Measurements from ENCODE around the gene TAAR8. TPM values are rescaled to one million over a fixed set of nuclear protein-coding genes. Genes with fewer than 3 reads are reported as not detected.

TAAR8 gene
- total RNA-seq (2014; rRNA removed; shearing (Covaris generic)), result not detected in 2 replicates
- polyA plus RNA-seq (2016; fragmentation: Nextera tagmentation; extraction: Ambion mirVana), result not detected in 2 replicates
- long read RNA-seq, result 0 reads

- H3F3A ChIP-seq (replicated peaks; ENCODE audit: low read depth), result no peaks in the 10 kb centered on the region
- no peak within 1 kb of the TSS for H3K4me3 Mint-ChIP-seq
- TF ChIP-seq NANOG (IDR thresholded peaks at IDR 0.05; ENCODE audit: borderline replicate concordance), result no peak
- no peak for TF ChIP-seq ZNF331 (CRISPR knock-in tag; IDR thresholded peaks at IDR 0.05; ENCODE audit: low read depth)
- no peak for TF ChIP-seq REST (IDR thresholded peaks at IDR 0.05; ENCODE audit: unreplicated experiment)
- TF ChIP-seq EZH2 (IDR thresholded peaks at IDR 0.05; ENCODE audit: low read depth, unreplicated experiment), result no peak
- no peak for TF ChIP-seq ETS1 (IDR thresholded peaks at IDR 0.05)
- no peak for TF ChIP-seq POLR2AphosphoS5 (IDR thresholded peaks at IDR 0.05; ENCODE audit: low read depth)
- no peak for TF ChIP-seq JUNB (IDR thresholded peaks at IDR 0.05; ENCODE audit: unreplicated experiment)
- no peak for TF ChIP-seq EZH2phosphoT487 (IDR thresholded peaks at IDR 0.05; ENCODE audit: unreplicated experiment)
- TF ChIP-seq ZNF114 (CRISPR knock-in tag; IDR thresholded peaks at IDR 0.05), result no peak
- no peak for TF ChIP-seq ZNF462 (CRISPR knock-in tag; IDR thresholded peaks at IDR 0.05)
- no peak for TF ChIP-seq CTCF (conservative IDR thresholded peaks at IDR 0.05; ENCODE audit: low read depth in 2 of 2)
- no peak for TF ChIP-seq CREB1 (CRISPR knock-in tag; IDR thresholded peaks at IDR 0.05; ENCODE audit: low read depth)
- TF ChIP-seq STAT1 (IDR thresholded peaks at IDR 0.05; ENCODE audit: unreplicated experiment), result no peak
- H4K20me1 ChIP-seq (replicated peaks; ENCODE audit: insufficient read depth), result no peaks in the 10 kb centered on the region
- H3K4me1 ChIP-seq (ENCODE audit: insufficient read depth), result peaks cover 9% of the 10 kb centered on the region
- H3K79me2 ChIP-seq (replicated peaks; ENCODE audit: insufficient read depth), result no peaks in the 10 kb centered on the region
- no peaks in the 10 kb centered on the region for H3K27me3 Mint-ChIP-seq (ENCODE audit: insufficient read depth, low read depth, poor library complexity)
- H3K9me2 ChIP-seq (ENCODE audit: insufficient read depth), result no peaks in the 10 kb centered on the region
- H3K27ac Mint-ChIP-seq, result no peak within 1 kb of the TSS
- H3K4me3 ChIP-seq, result no peak within 1 kb of the TSS
- no peak within 1 kb of the TSS for H3K27ac ChIP-seq (ENCODE audit: low read depth)
- no peaks in the 10 kb centered on the region for H3K36me3 ChIP-seq (ENCODE audit: insufficient read depth)
- no peaks in the 10 kb centered on the region for H3K36me3 Mint-ChIP-seq (ENCODE audit: low read depth)
- no peak within 1 kb of the TSS for H3K4me2 ChIP-seq
- no peaks in the 10 kb centered on the region for H3K27me3 ChIP-seq (ENCODE audit: insufficient read depth)
- H2AFZ ChIP-seq, result peak within 1 kb of the TSS; percentile 90
- H3K4me1 Mint-ChIP-seq, result peaks cover 20% of the 10 kb centered on the region
- H3K9me3 Mint-ChIP-seq, result no peaks in the 10 kb centered on the region
- DNase-seq (ENCODE audit: low spot score) (no peak), ATAC-seq (no peak)
Measured at GRCh38 chr6:132552372-132552771, at the start of gene TAAR8. TAAR8 (plus strand) TSS chr6:132552672; CDS start chr6:132552693, 21 bp downstream.
